IMR-90 (cell line): ENCODE results near the gene RPUSD2.

Experiments used
- FOS ChIP-seq: fragments of 150-350 bp; IDR thresholded peaks from 2 replicates; pipeline ENCODE4 v1.6.1; 2016; ENCODE audit warnings: low read depth, low read length
- MAFK ChIP-seq: IDR thresholded peaks from 2 replicates; pipeline ENCODE4 v1.6.1; 2012; ENCODE audit warnings: low read depth, low read length, improper control_type of control experiment
- NFE2L2 ChIP-seq: fragments of 150-350 bp; IDR thresholded peaks from 2 replicates; pipeline ENCODE4 v1.6.1; 2016; ENCODE audit warnings: low read depth, mild to moderate bottlenecking, low read length
- POLR2A ChIP-seq: IDR thresholded peaks from 2 replicates; pipeline ENCODE4 v1.6.1; 2012; ENCODE audit warnings: mild to moderate bottlenecking, low read depth, low read length
- SMC3 ChIP-seq: fragments of 150-350 bp; IDR thresholded peaks from 2 replicates; pipeline ENCODE4 v1.6.1; 2016; ENCODE audit warnings: low read depth, mild to moderate bottlenecking, antibody characterized with exemption, low read length, moderate library complexity
- TF ChIP-seq, protein P1 (sequence below): conservative IDR thresholded peaks from 2 replicates; pipeline ENCODE4 v1.5.1; 2012; ENCODE audit warnings: mild to moderate bottlenecking, low read depth, low read length, improper control_type of control experiment

DNA sequence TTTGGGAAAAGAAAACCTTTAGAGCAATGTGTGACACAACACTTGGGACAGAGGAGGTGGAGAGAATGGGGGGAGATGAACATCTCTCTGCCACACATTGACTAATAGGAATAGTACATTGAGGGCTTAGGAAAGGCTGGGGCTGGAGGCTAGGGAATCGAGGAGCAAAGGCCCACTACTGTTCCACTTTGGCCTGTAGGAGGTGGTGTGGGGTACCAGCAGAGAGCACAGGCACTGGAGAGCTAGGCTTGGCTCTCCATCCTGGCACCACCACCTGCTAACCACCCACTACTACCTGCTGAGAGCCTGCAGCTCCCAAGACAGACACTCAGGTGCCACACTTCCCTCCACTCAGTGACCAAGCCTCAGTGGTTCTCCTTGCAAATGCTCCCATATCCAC lies 23.6 kb upstream of the RPUSD2 start:
- TF ChIP-seq, protein P1, sequence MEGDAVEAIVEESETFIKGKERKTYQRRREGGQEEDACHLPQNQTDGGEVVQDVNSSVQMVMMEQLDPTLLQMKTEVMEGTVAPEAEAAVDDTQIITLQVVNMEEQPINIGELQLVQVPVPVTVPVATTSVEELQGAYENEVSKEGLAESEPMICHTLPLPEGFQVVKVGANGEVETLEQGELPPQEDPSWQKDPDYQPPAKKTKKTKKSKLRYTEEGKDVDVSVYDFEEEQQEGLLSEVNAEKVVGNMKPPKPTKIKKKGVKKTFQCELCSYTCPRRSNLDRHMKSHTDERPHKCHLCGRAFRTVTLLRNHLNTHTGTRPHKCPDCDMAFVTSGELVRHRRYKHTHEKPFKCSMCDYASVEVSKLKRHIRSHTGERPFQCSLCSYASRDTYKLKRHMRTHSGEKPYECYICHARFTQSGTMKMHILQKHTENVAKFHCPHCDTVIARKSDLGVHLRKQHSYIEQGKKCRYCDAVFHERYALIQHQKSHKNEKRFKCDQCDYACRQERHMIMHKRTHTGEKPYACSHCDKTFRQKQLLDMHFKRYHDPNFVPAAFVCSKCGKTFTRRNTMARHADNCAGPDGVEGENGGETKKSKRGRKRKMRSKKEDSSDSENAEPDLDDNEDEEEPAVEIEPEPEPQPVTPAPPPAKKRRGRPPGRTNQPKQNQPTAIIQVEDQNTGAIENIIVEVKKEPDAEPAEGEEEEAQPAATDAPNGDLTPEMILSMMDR, result no peak
- TF ChIP-seq POLR2A (no peak), NFE2L2 (no peak), MAFK (no peak), SMC3 (no peak), FOS (no peak)
